Endothelial cell of umbilical vein (primary cell): Measurements from ENCODE around the gene FLT4. TPM values are rescaled to one million over a fixed set of nuclear protein-coding genes. Genes with fewer than 3 reads are reported as not detected.

Source experiments
- BruUV-seq: library from RNA; stranded (reverse); fragments of 400-500 nt; replicated peaks from 2 replicates; lab custom pipeline; 2021; lab: Mats Ljungman, UMichigan
- CTCF ChIA-PET: fragments of 300-600, 350-600 bp; sonication (Branson Sonifier 250); formaldehyde crosslinking; loops from one replicate; lab custom pipeline; 2021; ENCODE audit warnings: antibody characterized with exemption, inconsistent platforms; lab: Charles Lee
- POLR2A ChIA-PET: fragments of 300-600, 350-600 bp; sonication (Branson Sonifier 250); formaldehyde crosslinking; loops from one replicate; lab custom pipeline; 2021; ENCODE audit warnings: antibody characterized with exemption, inconsistent platforms; lab: Charles Lee
- DNase-seq: peaks from one replicate; pipeline ENCODE4 v3.0.0-alpha.2; 2011; ENCODE audit warnings: low read depth, low spot score
- FAIRE-seq: peaks from 2 replicates; lab custom pipeline; 2011; peaks lifted over from hg19 to GRCh38; lab: Jason Lieb, UNC
- H2AFZ ChIP-seq: 2 replicates; pipeline ENCODE4 v1.6.0; 2012; ENCODE audit warnings: low read depth, low read length, control low read depth, inconsistent platforms
- H3K27ac ChIP-seq: 2 replicates; pipeline ENCODE4 v1.5.1; 2011; ENCODE audit warnings: low read depth, mild to moderate bottlenecking, control low read depth, low read length, moderate library complexity; ENCODE audit not compliant: insufficient read depth
- H3K27me3 ChIP-seq, 2 experiments: 2 replicates each; pipeline versions ENCODE4 v1.6.0 to v1.6.1; 2011; ENCODE audit warnings: low read length in 2 of 2, mixed read lengths in 1 of 2; ENCODE audit not compliant: control insufficient read depth in 2 of 2, insufficient read depth in 2 of 2
- H3K36me3 ChIP-seq, 2 experiments: 2 replicates in 1 of 2; 3 replicates in 1 of 2; pipeline ENCODE4 v1.5.1; 2011; ENCODE audit warnings: low read length in 2 of 2, mild to moderate bottlenecking in 1 of 2, moderate library complexity in 1 of 2; ENCODE audit not compliant: control insufficient read depth in 2 of 2, insufficient read depth in 2 of 2; ENCODE audit errors: extremely low read depth in 1 of 2
- H3K4me1 ChIP-seq: 3 replicates; pipeline ENCODE4 v1.5.1; 2011; ENCODE audit warnings: mild to moderate bottlenecking, low read length; ENCODE audit not compliant: control insufficient read depth, insufficient read depth; ENCODE audit errors: extremely low read depth
- H3K4me2 ChIP-seq: 2 replicates; pipeline ENCODE4 v1.6.1; 2011; ENCODE audit warnings: low read length, control low read depth, mixed read lengths; ENCODE audit not compliant: insufficient read depth
- H3K4me3 ChIP-seq, 3 experiments: fragments of 200-600 bp in 1 of 3; sonication (generic), shearing (Covaris generic) in 1 of 3; replicated peaks in 1 of 3; 2 replicates each; pipeline ENCODE4 v1.5.1; 2011 to 2016; ENCODE audit warnings: control low read depth in 3 of 3, low read length in 3 of 3, mild to moderate bottlenecking in 2 of 3, inconsistent platforms in 1 of 3, low read depth in 1 of 3, moderate library complexity in 1 of 3; ENCODE audit not compliant: insufficient read depth in 1 of 3
- H3K79me2 ChIP-seq: 2 replicates; pipeline ENCODE4 v1.6.0; 2012; ENCODE audit warnings: low read length, inconsistent platforms; ENCODE audit not compliant: control insufficient read depth, insufficient read depth
- H3K9ac ChIP-seq: replicated peaks from 2 replicates; pipeline ENCODE3; 2011; ENCODE audit warnings: low read length, control low read depth; ENCODE audit not compliant: insufficient read depth; ENCODE audit errors: extremely low read depth
- H3K9me1 ChIP-seq: replicated peaks from 3 replicates; pipeline ENCODE4 v1.6.0; 2011; ENCODE audit warnings: mild to moderate bottlenecking, low read length; ENCODE audit not compliant: control insufficient read depth, insufficient read depth; ENCODE audit errors: extremely low read depth
- H3K9me3 ChIP-seq: replicated peaks from 2 replicates; pipeline ENCODE4 v1.5.1; 2012; ENCODE audit warnings: low read length, inconsistent platforms; ENCODE audit not compliant: control insufficient read depth, insufficient read depth
- H4K20me1 ChIP-seq: replicated peaks from 2 replicates; pipeline ENCODE3; 2011; ENCODE audit warnings: mild to moderate bottlenecking, low read length; ENCODE audit not compliant: control insufficient read depth, insufficient read depth; ENCODE audit errors: extremely low read depth
- CTCF ChIP-seq, 2 donors: IDR thresholded peaks; 1 replicate in 1 of 2; 2 replicates in 1 of 2; pipeline ENCODE4 v1.5.1; 2011; ENCODE audit warnings: low read length in 2 of 2, mild to moderate bottlenecking in 2 of 2, moderate library complexity in 2 of 2, control low read depth in 1 of 2, inconsistent platforms in 1 of 2, low read depth in 1 of 2; ENCODE audit not compliant: insufficient read depth in 1 of 2; ENCODE audit errors: extremely low read depth in 1 of 2
- EZH2 ChIP-seq: IDR thresholded peaks from 2 replicates; pipeline ENCODE4 v1.6.1; 2012; ENCODE audit warnings: borderline replicate concordance, low read depth, mild to moderate bottlenecking, moderate library complexity, low read length, inconsistent platforms; ENCODE audit not compliant: severe bottlenecking
- FOS ChIP-seq: IDR thresholded peaks from 2 replicates; pipeline ENCODE4 v1.6.1; 2011; ENCODE audit warnings: mild to moderate bottlenecking, low read length, moderate library complexity, borderline replicate concordance; ENCODE audit not compliant: insufficient read depth
- GATA2 ChIP-seq: IDR thresholded peaks from 2 replicates; pipeline ENCODE4 v1.7.0; 2011; ENCODE audit warnings: low read depth, mild to moderate bottlenecking, moderate library complexity, mixed read lengths, low read length; ENCODE audit not compliant: insufficient read length, insufficient read depth
- JUN ChIP-seq: IDR thresholded peaks from 2 replicates; pipeline ENCODE4 v1.6.1; 2011; ENCODE audit warnings: borderline replicate concordance, low read depth; ENCODE audit not compliant: insufficient read length, insufficient read depth
- MYC ChIP-seq: IDR thresholded peaks from one replicate; pipeline ENCODE4 v1.6.1; 2011; ENCODE audit warnings: mild to moderate bottlenecking, low read depth, low read length
- POLR2A ChIP-seq: IDR thresholded peaks from 2 replicates; pipeline ENCODE4 v1.6.1; 2012; ENCODE audit warnings: low read depth, mild to moderate bottlenecking, control low read depth, low read length
- dilution Hi-C: fragments of 300-500 bp; cut with MboI; formaldehyde crosslinking; loops from one replicate; pipeline ENCODE4 v1.15.0; 2019; ENCODE audit warnings: low sequenced_read_pairs; ENCODE audit not compliant: extremely low pct_ligation_motif_present
- intact Hi-C: fragments of 100-400 bp; cut with micrococcal nuclease; formaldehyde crosslinking; loops from one replicate; pipeline ENCODE4 v1.10.0; 2022
- polyA plus RNA-seq, 4 experiments: library from polyadenylated mRNA; depleted of rRNA in 3 of 4; stranded (reverse) in 3 of 4; unstranded in 1 of 4; fragments of >200 nt; gene quantifications; 2 replicates each; pipeline versions ENCODE4 v1.2.1 to v1.2.3, GENCODE V29; 2011 to 2012; ENCODE audit warnings: missing spikeins in 1 of 4
- total RNA-seq: library from RNA; stranded (reverse); gene quantifications from 2 replicates; pipeline ENCODE4 v1.2.3, GENCODE V29; 2021
- TF ChIP-seq, protein P1 (sequence below): IDR thresholded peaks from 2 replicates; pipeline ENCODE4 v1.6.1; 2011; ENCODE audit not compliant: insufficient read depth, insufficient read length

The FLT4 gene
- total and polyA plus RNA-seq, 2 donors (not counting 3 experiments of a cell fraction or from before 2014, with no cell fraction given), result 44.4 to 71.5 TPM

GRCh38 chr5:180612683-180613082, 36.7 kb downstream of the FLT4 start:
- CTCF ChIA-PET, result no interaction called here
- Histone ChIP-seq H3K9me3 (no peaks in the 10 kb centered on the region), H3K79me2 (no peaks in the 10 kb centered on the region), H3K36me3 (peaks cover 0 to 6% of the 10 kb centered on the region in 2 experiments), H3K4me2 (no peak overlapping the region), H2AFZ (no peak overlapping the region), H3K27ac (no peak overlapping the region), H3K9ac (no peak overlapping the region), H3K4me3 (no peak overlapping the region), H3K9me1 (no peaks in the 10 kb centered on the region), H3K4me1 (no peaks in the 10 kb centered on the region), H4K20me1 (no peaks in the 10 kb centered on the region), H3K27me3 (no peaks in the 10 kb centered on the region)
- DNase-seq (no peak), FAIRE-seq (no peak)
- dilution Hi-C loops, result no loop called here
- TF ChIP-seq EZH2 (no peak), MYC (no peak), CTCF (IDR thresholded peaks at IDR 0.05; ENCODE audit: extremely low read depth in 1 of 2, insufficient read depth in 1 of 2, low read depth in 1 of 2, low read length in 2 of 2) (no peak), FOS (no peak), GATA2 (no peak), JUN (no peak), POLR2A (no peak)
- TF ChIP-seq, protein P1, sequence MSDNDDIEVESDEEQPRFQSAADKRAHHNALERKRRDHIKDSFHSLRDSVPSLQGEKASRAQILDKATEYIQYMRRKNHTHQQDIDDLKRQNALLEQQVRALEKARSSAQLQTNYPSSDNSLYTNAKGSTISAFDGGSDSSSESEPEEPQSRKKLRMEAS, result no peak
- POLR2A ChIA-PET, result no interaction called here
- no TSS peak for BruUV-seq
- intact Hi-C loops, result no loop called here
